ENCODE results near the gene MRPS2. TPM values are rescaled to one million over a fixed set of nuclear protein-coding genes. Genes with fewer than 3 reads are reported as not detected.
A peak's percentile ranks its signal among the peaks of the same experiment; 100 is the strongest.

The MRPS2 gene
- total and polyA plus RNA-seq, 8 donors = 21.9 to 43.3 (median 38.0) TPM

- intact Hi-C loops (cut with DNase I) = no loop called here
- Histone ChIP-seq H3K9me3 (no peaks in the 10 kb centered on the region), H3K36me3 (peaks cover 0 to 16% of the 10 kb centered on the region in 2 donors), H3K27me3 (peaks cover 0 to 40% of the 10 kb centered on the region in 2 donors), H3K27ac (peak overlapping the region; percentile 48 to 64), H3K4me3 (peak overlapping the region; percentile 66 to 79), H3K4me1 (peaks cover 10 to 21% of the 10 kb centered on the region in 2 donors)
- TF ChIP-seq, protein P1, sequence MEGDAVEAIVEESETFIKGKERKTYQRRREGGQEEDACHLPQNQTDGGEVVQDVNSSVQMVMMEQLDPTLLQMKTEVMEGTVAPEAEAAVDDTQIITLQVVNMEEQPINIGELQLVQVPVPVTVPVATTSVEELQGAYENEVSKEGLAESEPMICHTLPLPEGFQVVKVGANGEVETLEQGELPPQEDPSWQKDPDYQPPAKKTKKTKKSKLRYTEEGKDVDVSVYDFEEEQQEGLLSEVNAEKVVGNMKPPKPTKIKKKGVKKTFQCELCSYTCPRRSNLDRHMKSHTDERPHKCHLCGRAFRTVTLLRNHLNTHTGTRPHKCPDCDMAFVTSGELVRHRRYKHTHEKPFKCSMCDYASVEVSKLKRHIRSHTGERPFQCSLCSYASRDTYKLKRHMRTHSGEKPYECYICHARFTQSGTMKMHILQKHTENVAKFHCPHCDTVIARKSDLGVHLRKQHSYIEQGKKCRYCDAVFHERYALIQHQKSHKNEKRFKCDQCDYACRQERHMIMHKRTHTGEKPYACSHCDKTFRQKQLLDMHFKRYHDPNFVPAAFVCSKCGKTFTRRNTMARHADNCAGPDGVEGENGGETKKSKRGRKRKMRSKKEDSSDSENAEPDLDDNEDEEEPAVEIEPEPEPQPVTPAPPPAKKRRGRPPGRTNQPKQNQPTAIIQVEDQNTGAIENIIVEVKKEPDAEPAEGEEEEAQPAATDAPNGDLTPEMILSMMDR (IDR thresholded peaks at IDR 0.05) = no peak
- peak in 2 of 4 donors; percentile 31 to 84 for DNase-seq
- ATAC-seq = peak; percentile 67
These were observed 20.2 kb upstream of the MRPS2 start for GRCh38 chr9:135480071-135480939.

DNA sequence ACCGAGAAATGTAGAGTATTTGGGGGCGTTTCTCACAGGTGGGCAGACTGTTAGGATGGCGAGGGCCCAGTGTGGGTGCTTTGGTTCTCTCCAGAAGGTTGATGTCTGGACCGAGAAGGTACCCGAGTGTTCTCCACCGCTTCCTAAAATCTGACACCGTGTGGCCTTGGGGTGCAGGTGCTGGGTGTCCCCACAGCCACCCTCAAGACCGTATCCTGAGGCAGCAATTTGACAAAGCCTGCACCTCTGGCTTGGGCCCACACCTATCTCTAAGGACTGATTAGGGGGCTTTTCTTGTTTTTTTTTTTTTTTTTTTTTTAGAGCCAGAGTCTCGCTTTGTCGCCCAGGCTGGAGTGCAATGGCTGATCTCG, 19.6 kb upstream of the MRPS2 start:
- peak overlapping the region; percentile 66 to 79 for H3K4me3 ChIP-seq
- TF ChIP-seq, protein P1 (IDR thresholded peaks at IDR 0.05) = no peak

GRCh38 chr9:135482015-135482754, 18.3 kb upstream of the MRPS2 start:
- Histone ChIP-seq H3K36me3 (peaks cover 0 to 35% of the 10 kb centered on the region in 2 donors), H3K4me3 (no peak overlapping the region), H3K27me3 (peaks cover 0 to 40% of the 10 kb centered on the region in 2 donors), H3K4me1 (peaks cover 8 to 21% of the 10 kb centered on the region in 2 donors), H3K27ac (no peak overlapping the region), H3K9me3 (no peaks in the 10 kb centered on the region)
- ATAC-seq (no peak), DNase-seq (no peak)
- intact Hi-C loops (cut with DNase I) = no loop called here
- TF ChIP-seq, protein P1 (IDR thresholded peaks at IDR 0.05) = no peak

More for the DNA sequence above, 19.6 kb upstream of the MRPS2 start:
- ATAC-seq (no peak), DNase-seq (peak in 1 of 4 donors; percentile 22)
- H3K9me3 ChIP-seq = no peaks in the 10 kb centered on the region
- peaks cover 10 to 21% of the 10 kb centered on the region in 2 donors for H3K4me1 ChIP-seq
- peak overlapping the region in 1 of 2 donors; percentile 64 for H3K27ac ChIP-seq
- H3K27me3 ChIP-seq = peaks cover 0 to 40% of the 10 kb centered on the region in 2 donors
- H3K36me3 ChIP-seq = peaks cover 0 to 23% of the 10 kb centered on the region in 2 donors
- intact Hi-C loops (cut with DNase I) = no loop called here

DNA sequence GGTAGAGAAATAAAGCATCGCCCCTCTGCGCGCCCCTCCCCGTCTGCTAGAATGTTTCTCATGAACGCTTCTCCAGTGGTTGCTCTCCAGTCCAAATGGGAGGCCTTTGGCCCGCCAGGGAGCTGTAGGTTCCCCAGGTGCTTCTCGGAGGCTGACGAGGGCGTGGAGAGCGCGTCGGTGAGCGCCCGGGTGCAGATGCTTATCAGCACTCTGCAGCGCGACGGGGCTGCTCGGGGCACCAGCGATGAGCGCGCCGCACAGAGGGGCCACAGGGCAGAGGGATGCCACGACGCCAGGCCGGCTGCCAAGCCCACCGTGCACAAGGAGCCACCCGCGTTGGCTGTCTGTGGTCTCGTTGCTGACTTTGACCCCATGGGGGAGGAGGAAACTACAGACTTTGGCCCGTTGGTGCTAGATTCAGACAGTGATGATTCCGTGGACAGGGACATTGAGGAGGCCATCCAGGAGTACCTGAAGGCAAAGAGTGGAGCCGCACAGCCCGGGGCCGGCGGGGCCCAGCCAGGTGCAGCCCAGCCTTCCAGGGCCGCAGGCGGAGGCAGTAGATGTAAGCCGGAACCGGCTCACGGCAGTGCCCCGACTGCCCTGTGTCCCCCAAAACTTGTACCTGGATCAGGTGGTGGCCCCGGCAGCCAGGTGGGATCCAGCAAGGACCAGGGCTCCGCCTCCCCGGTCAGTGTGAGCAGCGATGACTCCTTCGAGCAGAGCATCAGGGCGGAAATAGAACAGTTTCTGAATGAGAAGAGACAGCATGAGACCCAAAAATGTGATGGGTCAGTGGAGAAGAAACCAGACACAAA, 15.8 kb upstream of the MRPS2 start:
- no peak overlapping the region for H3K27ac ChIP-seq
- intact Hi-C loops (cut with DNase I) = no loop called here
- no peak overlapping the region for H3K4me3 ChIP-seq
- H3K36me3 ChIP-seq = peaks cover 0 to 57% of the 10 kb centered on the region in 2 donors
- ATAC-seq (no peak), DNase-seq (no peak)
- no peaks in the 10 kb centered on the region for H3K9me3 ChIP-seq
- H3K4me1 ChIP-seq = peaks cover 0 to 16% of the 10 kb centered on the region in 2 donors
- TF ChIP-seq, protein P1 (IDR thresholded peaks at IDR 0.05) = no peak
- peaks cover 0 to 19% of the 10 kb centered on the region in 2 donors for H3K27me3 ChIP-seq

All from left lung (tissue), 10 donors.